H4 (cell line): ENCODE data around the gene IRS2. TPM values are rescaled to one million over a fixed set of nuclear protein-coding genes. Genes with fewer than 3 reads are reported as not detected.

Experiments used
- DNase-seq: peaks from one replicate; pipeline ENCODE4 v3.0.0-alpha.2; 2015; ENCODE audit warnings: low spot score
- total RNA-seq: library from RNA; depleted of rRNA; stranded (reverse); fragments of >200 nt; shearing (Covaris generic); gene quantifications from 2 replicates; pipeline ENCODE4 v1.2.3, GENCODE V29; 2014

Gene IRS2
- total RNA-seq, 1 experiment from 2014 or later: 0.45 TPM

DNA sequence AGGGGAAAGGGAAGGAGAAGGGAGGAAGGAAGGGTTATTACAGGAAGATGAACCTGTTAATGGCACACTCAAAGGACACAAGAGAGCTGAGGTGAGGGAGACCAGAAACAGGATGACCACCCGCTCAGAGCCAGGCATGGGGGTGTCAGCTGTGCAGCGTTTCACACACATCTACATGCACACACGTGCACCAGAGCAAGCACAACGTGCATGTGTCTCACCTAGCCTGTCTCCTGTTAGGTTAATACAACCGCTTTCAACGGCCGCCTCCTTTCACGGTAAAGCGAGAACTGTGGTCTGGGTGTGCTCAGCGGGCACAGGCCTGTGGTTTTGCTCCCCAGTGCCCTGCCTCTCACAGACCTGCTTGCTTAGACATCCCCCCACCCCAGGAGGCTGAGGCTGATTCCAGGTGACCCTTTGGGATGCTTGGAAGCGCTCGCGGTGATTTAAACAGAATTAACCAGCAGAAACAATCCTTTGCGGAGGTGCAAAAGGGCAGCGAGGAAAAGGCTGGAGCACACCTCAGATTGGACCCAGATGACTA is 27.4 kb downstream of the IRS2 start:
- no peak for DNase-seq

DNA sequence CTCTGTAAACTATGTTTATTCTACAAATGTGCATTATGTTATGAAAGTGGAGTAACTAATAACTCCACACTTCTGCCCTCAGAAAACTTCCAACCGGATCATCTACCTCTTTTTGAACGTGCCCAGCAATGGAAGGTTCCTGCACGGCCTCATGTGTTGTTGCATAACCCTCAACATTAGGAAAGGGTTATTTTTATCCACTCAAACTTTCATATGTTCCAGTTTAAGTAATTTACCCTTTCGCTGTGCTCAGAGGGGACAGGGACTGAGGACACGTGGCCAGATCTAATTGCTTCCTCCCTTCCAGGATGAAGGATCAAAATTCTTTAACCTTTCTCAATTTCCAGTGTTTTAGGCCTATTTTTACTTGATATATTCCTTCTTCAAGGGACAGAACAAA is 29.6 kb downstream of the IRS2 start:
- DNase-seq: no peak

DNA sequence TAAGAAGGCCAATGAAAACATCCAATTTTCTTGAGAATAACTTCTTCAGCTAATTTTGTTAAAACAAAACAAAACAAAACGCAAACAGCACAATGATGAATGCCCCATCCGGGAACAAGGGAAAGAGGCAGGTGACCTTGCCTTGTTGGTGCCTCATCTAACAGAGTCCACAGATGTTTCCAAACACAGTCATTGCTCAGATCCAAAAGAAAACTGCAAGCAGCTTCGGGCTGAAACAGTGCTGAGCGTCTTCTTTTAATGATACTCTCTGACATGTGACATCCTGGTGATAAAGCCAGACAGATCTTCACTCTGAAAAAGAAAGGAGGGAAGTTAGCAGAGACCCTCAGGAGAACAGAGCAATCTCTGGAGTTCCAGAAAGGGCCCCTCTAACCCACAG is 30.4 kb downstream of the IRS2 start:
- DNase-seq: no peak

DNA sequence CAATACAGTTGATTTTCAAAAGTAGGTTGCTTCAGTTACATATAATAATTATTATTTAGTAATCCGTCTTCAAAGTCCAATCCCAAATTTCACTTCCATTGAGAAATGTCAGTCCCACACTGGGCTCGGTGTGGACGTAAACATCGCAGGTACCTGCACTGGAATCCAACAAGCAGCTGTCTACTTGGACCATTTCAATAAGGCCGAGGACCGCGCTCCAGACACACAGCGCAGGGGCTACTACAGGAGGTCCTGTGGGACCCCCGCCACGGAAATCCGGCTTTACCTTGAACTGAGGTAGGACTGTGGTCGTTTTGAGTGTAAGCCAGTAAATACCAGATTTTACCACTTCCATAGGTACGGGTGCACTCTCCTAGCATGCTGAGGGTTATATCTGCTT is 30.8 kb downstream of the IRS2 start:
- DNase-seq: no peak

DNA sequence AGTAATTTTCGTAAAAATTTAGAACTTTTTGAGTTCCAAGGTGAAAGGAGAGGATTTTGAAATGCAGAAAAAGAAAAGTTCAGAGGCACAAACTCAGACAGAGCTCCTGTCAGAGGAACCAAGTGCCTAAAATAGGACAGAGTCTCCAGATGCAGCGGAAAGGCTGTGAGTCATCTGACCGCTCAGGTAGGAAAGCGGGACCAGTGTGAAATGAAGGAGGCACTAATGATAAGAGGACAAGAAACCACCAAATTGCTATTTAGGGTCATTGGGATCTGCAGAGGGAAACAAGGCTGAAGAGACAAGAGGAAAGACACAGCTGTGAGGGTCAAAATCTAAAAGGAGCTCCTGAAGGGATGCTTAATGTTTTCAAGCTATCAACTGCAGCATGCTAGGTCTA is 34.9 kb downstream of the IRS2 start:
- DNase-seq: no peak

DNA sequence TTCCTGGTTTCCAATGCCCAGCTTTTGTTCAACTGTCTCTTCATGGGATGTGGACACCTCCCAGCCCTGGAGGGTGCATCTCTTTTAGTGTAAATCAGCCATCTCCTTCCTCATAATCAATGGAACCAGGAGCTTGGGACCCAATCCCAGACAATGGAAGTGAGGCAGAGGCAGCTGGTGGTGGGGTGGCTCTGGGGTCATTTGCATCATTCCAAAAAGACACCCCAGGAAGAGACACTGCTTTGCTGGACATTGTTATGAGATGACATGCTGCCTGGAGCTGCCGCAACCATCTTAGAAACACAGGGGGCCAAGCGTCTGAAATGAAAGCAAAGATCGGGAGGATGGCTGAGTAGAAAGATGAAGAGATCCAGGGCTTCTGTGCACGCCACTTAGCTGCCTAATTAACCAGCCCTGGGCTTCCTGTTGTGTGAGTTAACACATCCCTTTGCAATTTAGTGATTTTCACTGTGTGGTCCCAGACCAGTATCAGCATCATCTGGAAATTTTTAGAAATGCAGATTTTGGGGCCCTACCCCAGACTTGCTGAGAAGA is 36.1 kb downstream of the IRS2 start:
- no peak for DNase-seq

DNA sequence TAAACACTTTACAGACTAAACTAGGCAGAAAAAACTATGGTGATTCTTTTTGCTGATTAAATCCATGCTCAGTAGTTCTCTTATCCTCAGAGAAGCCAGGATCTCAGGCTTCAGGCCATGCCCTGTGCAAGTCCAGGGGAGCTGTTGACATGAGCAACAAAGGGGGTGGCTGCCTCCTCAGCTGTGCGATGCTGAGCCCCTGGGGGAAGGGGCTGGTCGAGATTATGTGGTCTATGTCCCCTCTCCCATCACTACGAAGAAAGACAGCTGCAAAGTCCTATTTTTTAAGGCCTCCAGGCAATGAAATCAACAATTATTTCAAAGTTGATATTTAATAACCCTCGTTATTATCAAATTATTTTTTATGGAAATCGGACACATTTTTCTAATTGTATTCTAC is 37.0 kb downstream of the IRS2 start:
- no peak for DNase-seq

DNA sequence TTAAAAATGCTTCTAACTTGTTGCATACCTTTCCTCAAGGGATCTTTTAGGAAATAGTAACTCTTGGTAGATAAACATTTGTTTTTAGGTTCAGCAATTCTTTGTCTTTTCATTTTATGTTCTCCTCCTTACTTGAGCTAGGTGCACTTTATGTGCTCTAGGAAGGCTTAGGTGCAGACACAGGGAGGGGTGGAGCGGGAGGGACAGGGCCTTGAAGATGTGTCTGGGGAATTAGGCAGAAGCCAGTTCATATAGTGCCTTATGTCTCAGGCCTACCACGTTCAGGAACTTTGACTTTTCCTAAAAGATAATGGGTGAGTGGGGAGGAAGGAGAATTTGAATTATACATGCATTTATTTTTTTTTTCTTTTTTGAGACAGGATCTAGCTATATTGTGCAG is 37.7 kb downstream of the IRS2 start:
- DNase-seq: no peak

DNA sequence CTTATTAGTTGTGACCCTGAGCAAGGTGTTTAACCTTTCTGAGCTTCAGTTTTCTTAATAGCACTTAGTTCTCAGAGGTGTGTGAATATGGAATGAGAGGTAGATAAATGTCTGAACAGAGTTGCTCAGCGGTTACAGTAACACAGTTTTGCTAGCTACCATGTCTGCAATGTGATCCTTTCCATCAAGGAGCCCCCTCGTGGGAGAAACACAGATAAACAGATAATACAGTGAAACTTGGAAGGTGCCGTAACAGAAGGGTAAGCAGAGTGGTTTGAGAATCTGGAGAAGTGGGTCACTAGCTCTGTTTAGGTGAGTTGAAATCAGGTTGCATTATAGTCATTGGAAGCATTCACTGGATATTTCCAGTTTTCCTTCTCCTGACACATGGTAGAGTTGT is 38.9 kb downstream of the IRS2 start:
- DNase-seq: no peak

DNA sequence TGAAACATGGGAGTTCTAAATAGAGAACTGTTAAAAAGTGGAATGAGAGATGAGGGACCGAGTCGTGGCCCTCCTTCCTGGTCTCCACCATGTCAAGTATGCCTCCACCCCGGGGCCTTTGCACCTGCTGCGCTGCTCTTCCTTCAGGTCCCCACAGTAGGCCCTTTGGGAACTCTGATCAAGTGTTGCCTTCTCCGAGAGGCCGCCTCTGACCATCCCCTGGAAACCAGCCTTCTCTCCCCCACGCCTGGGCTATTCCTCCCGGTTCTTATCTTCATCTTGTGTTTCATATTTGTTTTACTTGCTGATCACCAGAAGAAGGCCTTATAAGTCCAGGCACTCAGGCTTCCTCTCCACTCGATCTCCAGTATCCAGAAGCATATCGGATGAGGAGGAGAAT is 40.0 kb downstream of the IRS2 start:
- no peak for DNase-seq

DNA sequence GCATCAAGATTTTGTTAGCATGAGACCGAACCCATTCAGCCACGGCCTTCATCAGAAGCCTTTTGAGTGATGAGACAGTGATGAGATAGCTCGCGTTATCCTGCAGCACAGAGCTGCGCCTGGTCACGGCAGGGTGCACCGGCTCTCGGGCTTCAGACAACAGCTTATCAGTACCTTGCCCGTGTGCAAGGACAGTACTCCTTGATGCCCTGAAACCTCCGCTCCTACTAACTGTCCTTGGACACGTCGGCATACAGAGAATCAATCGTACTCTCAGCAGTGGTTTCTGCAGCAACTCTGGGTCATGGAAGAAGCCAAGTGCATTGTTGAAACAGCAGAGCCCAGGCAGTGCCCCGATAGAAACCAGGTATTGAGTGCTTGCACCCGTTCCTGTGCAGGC is 40.7 kb downstream of the IRS2 start:
- no peak for DNase-seq

DNA sequence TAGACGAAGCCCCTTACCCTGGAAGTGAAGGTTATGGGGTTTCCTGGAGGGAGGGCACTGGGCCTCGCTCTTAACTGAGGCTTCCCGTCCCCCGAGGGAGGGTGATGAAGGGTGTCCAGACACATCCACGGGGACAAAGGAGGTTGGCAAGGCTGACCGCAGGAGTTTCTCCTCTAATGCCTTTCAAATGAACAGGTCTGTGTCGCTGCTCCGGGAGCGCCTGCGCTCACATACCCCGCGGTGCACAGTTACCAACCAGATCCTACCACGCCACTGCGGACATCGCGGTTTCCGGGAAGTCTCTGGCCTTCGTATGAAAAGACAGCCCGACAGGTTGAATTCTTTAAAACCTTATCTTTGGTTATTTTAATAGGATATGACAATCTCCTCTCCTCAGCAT is 41.3 kb downstream of the IRS2 start:
- no peak for DNase-seq

DNA sequence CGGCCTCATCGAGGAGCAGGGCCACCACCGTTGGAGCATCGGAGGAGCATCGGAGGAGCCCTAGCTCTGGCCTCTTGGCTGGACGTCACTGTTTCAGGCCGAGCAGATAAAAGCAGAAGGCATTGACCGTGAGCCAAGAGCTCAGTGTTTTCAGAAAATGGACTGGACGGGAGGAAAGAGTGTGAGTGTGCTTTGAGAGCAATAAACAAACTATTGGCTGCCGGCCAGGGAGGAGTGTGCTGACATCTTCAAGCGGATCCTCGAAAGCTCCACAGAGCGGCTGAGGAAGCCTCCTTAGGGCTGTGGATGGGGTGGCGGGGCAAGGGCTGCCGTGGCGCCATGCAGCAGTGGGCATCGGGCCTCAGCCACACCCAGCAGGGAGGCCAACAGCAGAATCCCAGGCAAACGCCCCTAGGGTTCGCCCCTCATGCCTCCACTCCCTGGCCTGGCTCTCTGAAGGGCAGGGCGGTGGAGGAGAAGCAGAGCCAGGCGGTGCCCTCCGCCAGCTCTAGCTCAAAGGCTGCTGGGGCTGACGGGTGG is 41.8 kb downstream of the IRS2 start:
- DNase-seq: no peak

DNA sequence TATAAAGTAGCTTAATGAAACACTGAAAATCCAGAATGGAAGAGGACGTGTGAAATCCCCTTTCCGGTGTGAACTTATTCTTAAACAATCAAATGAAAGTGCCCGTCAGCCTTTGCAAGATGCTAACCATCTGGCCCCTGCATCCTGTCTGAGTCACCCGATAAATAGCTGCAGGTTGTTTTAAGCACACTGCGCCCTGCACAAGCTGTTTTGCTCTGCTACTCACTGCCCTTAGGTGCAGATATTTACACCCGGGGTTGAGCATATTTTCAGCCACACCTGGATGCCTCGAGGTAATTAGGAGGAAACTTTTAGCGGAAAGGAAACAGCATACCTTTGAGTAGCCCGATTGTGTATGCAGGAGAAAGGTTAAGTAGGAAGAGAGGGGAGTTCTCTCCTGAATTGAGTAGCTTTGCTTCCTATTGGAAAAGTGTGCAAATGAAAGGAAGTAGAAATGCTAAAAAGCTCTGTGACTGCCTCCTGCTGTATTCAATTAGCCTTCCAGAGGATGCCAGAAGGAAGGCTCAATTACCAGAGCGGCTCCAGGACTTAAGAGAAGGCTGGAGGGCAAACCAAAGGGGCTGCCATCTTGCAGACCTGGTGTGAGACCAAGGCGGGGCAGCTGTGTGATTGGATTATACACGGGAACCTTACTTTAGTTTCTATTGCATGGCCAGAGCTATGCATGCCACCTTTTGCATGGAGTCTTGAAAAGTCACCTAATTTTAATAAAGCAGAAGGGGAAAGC is 42.5 kb downstream of the IRS2 start:
- DNase-seq: peak; percentile 63

DNA sequence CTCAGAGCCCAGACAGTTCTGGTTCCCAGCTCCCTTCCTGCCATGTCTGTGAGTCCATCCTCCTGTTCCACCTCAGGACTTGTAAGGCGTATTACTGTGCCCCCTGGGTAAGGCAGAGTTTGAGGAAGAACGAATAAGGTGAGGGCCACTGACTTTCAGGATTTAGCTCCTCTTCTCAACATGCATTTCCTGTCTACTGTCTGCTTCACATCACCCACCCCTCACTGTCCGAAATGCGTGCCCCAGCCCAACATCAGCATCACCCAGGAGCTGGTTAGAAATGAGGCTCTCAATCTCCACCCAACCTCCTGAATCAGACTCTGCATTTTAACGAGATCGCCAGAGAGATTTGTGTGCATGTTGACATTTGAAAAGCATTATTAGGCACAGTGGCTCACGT is 44.4 kb downstream of the IRS2 start:
- DNase-seq: no peak

DNA sequence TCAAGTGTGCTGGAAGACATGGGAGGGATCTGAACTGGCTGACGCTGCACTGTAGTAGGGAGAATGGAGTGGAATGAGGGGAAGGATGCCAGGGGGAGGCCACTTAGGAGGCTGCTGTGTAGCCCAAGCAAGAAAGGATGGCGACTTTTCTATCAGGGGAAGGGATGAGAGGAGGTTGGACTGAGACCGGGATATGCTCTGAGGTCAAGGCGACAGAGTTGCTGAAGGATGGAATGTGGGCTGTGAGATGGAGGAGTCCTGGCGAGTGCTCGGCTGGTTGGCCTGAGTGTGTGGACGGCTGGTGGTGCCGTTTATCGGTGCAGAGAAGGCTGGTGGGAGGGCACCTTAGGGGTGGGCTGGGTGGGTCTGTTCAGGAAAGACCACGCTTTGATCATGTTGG is 45.7 kb downstream of the IRS2 start:
- no peak for DNase-seq

DNA sequence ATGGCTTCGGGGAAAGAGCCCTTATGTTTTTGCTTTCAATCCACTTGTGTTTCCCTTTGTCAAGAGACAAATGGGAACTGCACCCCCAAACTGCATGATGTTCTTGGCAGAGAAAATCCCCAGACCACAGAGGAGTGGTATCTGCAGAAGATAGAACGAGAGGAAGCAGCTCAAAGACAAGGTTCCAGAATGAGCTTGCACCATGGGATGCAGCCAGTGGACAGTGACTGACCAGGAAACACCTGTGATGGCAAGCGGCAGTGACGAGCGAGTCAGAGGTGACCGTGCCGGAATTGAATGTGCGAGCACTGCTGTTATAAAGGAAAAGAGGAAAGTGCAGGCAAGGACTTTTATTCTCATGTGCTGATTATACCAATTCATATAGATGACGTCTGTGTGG is 46.3 kb downstream of the IRS2 start:
- DNase-seq: no peak

DNA sequence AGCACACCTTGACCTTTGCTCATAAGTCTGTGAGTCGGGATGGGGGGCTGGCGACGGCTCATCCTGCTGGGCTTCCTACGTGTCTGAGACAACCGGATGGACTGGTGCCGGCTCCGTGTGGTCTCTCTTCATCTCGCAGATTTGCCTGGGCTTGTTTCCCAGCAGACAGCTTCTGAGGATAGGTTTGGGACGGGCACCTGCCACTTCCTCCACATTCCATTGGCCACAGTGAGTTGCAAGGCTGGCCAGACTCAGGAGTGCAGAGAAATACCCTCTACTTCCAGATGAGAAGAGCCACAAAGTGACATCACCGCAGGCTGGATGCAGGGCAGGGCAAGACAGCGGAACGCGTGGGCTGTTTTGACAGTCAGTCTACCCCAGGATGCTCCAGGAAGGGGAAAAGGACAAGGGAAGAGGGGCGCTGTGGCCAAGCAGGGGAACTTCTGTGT is 48.1 kb downstream of the IRS2 start:
- no peak for DNase-seq

DNA sequence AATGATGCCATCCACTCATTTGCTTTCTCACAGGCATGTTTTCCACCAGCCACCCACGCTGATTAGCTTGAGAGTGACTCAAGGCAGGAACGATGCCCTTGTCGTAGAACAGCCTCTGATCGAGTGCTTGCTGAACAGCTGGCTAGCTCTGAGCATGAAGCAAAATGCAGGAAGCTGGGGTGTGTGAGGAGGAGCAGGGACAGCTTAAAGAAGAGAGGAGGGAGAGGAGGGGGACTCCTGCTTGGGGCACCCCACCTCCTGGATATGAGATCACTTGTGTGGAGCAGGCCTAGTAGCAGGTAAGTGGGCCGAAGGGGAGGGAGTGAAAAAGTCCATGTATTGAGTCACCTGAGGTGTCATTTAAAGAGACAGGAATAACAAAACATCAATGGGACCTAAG is 48.8 kb downstream of the IRS2 start:
- no peak for DNase-seq

DNA sequence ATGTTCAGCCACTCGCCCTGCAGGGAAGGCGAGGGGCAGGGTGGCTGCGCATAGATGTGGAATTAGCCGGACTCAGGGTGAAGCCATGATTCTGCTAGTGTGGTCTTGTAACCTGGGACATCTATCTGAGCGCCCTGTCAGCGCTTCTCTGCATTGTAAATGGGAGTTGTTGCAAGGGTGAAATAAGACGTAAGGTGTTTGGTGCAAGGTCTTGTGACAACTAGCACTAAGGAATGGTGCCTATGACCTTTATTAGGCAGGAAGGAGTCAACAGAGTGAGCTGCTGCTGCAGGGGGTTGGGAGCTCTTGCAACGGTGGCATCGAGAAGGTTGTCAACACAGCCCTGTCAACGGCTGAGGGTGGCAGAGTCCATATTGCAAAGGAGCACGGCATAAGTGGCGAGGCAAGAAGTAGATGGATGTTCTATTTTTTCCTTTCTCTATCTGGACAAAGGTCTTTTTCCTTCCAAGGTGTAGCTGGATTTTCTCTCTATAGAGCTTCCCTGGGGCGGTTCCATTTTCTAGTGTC is 49.3 kb downstream of the IRS2 start:
- DNase-seq: no peak

DNA sequence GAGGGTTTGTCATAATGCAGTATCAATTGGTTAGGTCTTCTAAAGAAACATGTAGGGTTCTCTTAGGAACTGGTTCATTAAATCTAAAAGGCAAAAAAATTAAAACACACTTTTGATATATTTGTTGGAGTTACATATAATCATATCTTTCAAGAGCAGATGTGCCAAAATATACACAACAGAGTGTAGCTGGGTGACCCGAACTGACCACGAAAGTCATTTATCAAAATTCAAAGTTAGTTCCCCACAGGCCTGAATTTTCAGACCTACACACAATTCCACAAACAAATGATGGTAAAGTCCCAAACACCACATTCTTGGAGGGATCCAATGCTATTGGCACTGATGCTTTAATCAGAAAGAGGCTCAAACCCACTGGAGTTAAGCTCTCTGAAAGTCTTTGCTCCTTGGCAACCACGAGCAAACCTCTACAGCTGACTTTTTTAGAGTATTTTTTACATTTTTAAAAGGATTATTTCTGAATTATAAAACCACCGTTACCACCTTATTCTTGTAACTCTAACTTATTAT is 50.9 kb downstream of the IRS2 start:
- no peak for DNase-seq

DNA sequence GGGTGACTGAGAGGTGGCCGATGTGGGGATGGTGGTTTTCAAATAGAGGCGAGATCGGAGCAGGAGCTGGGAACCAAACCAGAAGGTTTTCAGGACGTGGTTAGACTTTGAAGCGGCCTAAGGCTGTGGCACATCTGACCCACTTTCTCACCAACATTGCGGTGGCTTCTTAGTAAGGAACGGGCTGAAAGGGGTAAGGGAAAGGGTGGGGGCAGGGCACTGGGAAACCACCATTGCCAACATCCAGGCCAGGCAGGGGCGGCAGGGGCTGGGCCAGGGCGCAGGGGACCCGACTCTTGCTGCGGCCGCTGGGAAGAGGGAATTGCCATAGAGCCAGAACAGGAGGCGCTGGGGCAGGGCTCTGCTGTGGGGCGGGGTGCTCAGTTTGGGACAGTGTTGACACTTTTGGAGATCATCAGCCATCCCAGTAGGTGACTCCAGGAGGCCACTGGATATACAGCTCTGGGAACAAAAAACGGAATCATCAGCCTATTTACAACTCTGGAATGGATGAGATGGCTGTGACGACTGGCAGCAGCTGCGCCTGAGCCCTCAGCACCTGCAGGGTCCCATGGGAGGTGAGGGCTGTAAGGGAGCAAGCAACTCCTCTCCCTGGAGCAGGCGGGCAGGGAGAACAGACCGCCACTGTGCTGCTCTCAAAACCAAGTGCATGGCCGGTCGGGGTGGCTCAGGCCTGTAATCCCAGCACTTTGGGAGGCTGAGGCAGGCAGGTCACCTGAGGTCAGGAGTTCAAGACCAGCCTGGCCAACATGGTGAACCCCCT is 52.2 kb downstream of the IRS2 start:
- DNase-seq: no peak
